Activated CD4-positive, CD25-positive, alpha-beta regulatory T cell treated with anti-CD3 and anti-CD28 coated beads, Interleukin-2, amount 50 U/mL, for 72 hours (primary cell): Measurements from ENCODE around the gene PIAS4.

Source experiments
- DNase-seq: peaks from one replicate; pipeline ENCODE4 v3.0.0; 2021

Gene PIAS4

DNA sequence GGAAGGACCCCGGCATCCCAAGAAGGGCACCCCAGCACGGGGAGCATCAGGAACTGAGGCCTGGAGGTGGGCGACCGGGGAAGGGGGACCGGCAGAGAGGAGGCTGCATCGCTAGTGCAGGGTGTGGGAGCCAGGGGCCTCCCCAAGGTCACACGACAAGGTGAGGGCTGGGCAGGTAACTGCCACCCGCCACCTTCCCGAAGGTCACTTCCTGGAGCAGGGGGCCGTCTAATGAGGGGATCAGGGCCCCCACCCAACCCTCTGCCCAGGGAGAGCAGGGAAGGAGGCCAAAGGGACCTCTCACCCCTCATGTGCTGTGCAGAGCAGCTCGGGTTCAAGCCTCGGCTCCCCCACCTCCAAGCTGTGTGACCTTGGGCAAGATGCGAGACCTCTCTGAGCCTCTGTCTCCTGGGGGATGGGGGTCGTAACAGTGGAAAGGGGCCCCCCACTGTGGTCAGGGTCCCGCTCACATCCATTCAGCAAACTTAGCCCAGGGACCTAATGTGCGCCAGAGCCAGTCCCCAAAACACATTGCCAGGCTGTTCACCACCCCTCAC lies 53.2 kb downstream of the PIAS4 start:
- DNase-seq, result no peak

DNA sequence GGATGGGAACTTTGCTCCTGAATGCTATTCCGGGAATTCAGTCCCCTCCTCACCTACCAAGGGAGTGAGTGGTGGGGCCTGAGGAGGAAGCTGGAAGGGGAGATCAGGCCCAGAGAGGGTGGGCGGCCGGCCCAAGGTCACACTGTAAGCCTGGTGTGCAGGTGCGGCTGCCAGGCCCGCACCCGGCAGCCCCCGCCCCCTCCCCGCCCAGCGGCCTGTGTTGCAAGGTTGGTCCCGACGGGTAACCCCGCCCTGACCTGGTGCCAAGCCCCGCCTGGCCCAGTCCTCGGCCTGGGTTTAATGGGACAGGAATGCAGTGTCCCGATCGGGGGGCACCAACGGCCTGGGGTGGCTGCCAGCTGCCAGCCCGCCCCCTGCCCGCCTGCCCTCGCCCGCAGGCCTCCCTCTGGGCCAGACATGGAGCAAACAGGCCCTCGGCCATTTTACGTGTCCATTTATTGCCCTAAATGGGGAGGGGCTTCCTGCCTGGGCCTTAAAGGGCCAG lies 53.7 kb downstream of the PIAS4 start:
- DNase-seq, result no peak

DNA sequence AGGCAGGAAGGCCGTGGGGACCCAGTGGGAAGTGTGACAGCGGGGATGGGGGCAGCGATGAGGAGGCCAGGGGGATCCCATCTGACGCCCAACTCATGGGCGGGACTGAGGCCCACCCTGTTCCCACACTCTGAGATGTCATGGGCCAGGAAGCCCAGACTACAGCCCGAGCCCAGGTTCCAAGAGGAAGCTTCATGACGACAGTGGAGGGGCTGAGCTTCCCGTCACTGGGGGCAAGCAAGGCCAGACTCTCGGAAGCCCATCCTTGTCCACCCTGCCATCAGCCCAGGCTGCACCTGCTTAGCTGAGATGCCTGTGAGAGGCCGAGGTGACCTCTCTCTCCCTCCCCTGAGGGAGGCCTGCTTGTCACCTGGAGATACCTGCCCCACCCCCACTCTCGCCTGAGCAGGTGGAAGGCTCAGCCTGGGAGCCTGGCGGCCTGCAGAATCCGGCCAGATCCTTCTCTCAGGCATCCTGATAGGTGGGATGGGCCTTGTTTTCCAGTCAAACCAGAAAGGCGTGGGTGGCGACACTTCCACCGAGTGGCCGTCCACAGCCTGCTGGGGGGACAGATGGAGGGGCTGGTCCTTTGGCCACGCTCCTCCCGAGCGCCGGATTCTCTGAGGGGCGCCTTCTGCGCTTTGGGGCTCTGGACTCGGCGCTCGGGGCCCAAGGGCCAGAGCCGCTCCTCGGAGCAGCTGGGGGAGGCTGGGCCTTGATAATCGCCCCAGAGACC lies 54.3 kb downstream of the PIAS4 start:
- no peak for DNase-seq

DNA sequence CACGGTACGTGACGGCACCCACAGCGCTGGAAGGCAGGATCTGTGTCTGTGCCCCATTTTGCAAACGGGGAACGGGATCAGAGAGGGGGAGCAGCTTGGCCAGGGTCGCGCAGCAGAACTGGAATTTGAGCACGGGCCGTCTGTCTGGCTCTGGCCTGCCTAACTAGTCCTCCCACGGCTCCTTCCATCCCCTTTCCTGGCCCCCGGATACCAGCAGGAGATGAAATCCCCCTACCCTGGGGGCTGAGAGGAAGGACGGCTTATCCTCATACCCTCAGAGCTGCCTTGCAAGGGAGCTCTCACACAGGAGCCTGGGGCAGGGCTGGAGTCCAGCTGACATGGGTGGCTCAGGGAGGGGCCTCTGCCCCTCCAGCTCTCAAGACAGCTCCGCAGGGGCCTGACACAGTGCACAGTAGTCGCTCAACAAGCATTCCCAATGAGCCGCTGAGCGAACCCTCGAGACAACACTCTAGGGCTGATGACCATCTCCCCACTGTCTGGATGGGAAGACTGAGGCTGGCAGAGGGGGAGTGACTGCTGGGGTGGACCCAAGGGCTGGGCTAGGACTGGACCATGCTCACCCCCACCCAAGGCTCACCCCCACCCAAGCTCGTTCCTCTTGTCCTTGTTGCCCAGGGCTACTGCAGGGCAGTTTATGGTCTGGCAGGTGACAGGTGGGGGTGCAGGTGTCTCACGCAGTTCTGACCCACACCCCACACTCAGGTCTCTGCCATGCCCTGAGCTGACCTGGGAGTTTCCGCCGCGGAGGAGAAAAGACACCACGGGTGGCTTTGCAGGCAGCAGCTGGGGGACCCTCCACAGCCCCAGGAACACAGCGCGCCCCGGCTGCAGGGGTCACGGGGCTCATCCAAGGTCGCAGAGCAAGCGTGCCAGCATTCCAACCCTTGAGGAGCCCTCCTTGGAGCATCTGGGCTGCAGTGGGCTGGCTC lies 55.2 kb downstream of the PIAS4 start:
- no peak for DNase-seq

DNA sequence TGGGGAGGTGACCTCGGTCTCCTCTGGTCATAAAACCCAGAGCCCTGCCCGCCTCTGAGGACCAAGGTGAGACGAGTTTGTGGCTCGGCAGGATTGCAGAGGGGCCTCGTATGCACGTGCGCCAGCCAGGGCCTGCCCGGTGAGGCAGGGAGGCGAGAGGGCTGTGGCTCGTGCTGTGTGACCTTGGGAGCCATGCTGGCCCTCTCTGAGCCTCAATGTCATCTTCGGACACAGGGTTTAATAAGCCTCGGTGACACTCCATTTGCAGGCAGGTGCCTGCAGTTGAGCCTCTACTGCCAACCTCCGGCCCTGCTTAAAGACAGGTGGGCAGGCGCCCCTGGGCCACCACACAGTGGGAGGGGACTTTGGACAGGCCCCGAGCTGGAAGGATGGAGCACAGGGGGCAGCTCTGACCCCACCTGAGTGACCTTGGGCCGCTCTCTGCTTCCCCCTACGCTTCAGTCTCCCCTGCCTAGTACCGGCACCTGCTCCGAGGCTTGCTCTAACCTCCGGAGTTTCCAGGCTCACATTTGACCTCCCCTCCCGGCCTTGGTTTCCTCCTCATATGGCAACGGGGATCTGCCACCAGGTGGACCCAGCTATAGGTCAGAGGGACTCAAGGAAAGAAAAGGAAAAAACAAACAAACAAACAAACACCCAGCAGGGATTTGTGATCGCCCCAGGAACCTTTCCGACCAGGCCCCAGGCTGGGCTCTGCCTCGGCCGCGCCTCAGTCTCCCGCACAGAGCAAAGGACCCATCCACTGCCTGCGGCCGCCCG lies 56.0 kb downstream of the PIAS4 start:
- no peak for DNase-seq

DNA sequence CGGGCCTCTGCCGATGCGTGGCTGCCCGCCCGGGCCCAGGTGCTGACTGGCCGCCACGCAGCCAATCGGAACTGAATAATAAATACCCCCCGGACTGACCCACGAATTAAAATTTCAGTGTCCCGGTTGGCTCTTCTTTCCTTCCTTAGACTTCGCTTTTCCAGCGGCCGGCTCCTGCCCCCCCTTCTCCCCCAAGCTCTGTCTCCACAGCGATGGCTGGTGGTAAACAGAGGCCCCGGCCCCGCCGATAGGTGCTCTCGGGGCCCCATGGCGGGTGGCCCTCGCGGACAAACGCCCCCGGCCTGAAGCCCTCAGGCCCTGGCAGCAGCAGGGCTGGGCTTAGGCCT lies 56.6 kb downstream of the PIAS4 start:
- no peak for DNase-seq

DNA sequence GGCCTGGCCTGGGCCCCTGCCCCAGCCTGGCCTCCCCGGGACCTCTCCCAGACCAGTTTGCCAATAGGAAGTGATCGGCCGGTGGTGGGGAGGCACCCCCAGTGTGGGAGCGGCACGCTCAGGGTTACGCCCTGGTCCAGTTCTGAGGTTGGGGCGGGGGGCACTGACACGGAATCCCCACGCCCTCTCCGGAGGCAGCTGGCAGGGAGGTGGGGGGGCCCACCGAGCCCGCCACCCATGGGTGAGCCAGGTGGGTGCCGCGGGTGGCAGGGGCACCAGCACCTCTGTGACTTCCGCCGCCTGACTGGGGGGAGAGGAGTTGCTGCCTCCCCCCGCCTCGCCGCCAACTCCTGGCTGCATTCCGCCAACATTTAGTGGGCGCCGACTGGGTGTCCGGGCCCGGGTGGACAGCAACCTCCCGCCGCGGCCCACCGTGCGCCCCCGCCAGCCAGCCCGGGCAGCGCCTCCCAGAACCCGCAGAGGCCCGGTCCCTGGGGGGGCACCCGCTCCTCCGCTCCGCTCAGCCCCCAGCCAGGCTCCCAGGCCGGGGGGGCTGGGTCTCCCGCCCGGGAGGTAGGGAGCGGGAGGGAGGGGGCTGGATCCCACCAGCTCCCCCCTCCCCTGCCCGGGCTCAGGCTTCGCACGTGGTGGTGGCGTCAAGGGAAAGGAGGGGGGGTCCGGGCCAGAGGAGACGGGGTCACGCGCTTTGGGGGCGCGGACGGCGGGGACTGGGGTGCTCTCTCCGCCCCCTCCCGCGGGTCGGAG lies 57.1 kb downstream of the PIAS4 start:
- peak; percentile 59 for DNase-seq

DNA sequence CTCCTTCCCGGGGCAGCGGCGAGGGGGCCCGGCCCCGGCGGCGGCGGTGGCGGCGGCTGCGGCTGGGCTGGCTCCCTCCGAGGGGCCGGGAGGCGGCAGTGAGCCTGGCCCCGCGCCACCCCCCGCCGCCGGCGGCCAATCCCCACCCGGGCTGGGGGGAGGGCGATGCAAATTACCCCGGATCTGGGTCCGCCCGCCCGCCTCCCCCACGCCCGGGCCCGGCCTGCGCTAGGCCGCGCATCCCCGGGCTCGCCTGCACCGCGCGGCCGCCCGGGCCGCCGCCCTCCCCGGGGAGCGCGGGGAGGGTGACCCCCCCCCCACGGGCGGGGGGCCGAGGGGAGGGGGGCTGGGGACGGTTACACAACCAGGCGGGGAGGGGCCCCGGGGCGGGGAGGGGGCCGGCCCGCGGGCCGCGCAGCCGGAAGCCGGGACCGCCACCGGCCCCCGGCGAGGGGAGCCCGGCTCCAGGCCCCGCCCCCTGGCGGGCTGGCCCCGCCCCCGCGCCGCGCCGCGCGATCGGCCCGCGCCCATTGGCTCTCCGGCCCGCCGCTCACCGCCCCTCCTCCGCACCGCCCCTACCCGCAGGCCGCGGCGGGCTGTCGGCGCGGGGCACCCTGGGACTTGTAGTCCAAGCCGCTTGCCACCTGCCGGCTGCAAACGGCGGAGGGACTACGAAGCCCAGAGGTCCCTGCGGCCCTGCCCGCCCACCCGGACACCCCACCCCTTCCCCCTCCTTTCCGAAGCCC lies 58.1 kb downstream of the PIAS4 start:
- peak; percentile 99 for DNase-seq

DNA sequence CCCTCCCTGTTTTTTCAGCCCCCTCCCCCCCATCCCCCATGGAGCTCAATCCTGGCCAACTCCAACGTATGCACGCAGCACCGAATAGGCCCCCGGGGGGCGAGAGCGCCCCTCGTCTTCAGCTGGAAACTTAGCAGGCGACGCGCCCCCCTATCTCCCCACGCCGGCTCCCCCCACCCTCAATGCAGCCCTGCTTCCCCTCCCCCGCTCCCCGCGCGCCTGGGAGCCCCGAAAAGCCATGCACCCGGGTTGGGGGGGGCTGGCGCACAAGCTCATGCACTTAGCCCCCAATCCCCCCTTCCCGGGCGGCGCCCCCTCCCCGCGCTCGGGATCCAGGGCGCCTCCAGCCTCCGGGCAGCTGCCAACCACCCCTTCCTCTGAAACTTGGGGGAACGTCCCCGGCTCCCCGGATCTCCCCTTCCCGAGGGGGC lies 58.7 kb downstream of the PIAS4 start:
- DNase-seq, result no peak

DNA sequence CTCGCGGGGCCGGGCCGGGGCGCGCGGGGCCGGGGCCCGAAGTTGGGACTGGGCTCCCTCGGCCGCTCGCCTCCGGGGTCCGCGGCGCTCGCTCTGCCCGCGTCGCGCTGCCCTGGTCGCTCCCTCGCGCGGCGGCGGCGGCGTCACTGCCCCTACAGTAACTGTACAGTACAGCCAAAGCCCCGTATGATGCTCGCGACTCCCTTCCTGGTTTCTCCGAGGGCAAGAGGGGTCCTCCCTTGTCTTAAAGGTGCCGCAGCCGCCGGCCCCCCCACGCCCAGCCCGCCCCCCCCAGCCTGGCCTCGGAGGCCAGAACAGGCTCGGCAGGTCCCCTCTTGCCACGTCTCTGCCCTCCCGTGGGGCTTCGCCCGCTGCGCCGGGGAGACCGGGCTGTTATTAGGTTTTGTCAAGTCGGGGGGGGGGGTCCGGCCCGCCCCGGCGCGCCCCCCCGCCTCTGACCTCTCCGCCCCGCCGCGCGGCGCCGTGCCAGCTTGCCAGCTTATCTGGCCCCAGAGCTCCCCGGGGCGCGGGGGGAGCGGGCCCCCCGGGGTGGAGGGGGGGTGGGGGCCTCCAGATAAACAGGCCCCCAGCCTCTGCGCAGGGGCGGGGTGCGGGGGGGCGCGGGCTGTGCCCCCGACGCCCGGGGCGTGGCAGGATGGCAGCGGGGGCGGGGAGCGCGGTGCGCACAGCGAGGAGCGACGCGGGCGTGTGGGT lies 59.3 kb downstream of the PIAS4 start, which contains the start of gene ZBTB7A:
Gene ZBTB7A, minus strand, starts transcription at position 218 of the 714 bp plus-strand sequence. CDS start 11,667 bp downstream, outside the sequence.
- peak; percentile 75 for DNase-seq

DNA sequence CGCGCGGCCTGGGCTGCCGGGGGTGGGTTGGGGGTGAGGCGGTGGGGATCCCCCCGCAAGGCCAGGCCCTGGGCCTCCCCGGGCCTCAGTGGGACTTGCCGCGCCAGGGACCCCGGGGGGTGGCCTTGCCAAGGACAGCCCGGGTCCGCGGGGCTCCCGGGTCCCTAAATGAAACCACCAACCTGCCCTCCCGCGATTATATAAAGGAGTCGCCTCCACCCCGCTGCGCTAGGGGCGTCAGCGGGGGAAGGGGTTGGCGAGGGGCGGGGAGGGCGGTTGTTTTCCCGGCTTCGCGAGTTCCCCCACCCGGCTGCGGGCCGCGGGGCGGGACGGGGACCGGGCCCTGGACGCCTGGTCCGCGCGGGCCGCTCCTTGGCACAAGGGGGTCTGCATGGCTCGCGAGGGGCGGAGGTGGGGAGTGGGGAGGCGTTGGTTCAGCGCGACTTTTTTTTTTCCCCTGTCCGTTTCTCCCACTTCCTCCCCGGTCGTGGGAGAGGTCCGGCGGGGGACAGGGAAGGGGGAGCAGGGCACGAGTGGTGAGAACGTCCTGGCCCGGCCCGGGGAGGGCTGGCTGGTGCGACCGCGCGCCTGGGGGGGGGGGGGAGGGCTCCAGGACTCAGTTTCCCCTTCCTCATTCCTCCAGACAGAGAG lies 60.0 kb downstream of the PIAS4 start:
- DNase-seq, result no peak

DNA sequence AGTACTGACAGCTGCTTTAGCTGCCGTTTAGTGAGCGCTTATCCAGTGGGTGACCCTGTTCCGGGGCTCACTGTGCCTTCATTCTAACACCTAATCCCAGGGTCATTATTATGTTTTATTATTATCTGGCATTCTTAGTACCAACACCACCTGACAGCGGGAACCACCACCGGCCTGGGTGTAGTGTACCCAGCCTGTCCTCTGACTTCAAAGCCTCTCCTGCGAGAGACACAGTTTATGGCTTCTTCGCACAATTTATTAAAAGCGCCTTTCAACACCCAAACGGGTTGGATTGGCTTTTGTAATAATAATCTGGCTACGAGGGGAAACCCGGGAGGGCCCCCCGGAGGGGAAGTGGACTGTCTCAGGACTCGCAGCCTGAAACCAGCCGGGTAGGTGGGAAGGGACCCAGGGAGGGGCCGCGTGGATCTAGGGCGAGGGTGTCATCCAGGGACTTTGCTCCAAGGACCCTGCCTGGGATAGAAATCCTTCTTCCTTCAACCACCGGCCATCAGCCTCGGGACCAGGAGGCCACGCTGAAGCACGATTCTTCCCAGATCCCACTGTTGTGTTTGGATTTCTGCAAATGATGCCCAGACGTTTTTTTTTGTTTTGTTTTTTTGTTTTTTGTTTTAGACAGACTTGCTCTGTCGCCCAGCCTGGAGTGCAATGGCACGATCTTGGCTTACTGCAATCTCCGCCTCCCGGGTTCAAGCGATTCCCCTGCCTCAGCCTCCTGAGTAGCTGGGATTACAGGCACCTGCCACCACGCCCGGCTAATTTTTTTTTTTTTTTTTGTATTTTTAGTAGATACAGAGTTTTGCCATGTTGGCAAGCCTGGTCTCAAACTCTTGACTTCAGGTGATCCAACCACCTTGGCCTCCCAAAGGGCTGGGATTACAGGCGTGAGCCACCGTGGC lies 60.8 kb downstream of the PIAS4 start:
- DNase-seq, result no peak

DNA sequence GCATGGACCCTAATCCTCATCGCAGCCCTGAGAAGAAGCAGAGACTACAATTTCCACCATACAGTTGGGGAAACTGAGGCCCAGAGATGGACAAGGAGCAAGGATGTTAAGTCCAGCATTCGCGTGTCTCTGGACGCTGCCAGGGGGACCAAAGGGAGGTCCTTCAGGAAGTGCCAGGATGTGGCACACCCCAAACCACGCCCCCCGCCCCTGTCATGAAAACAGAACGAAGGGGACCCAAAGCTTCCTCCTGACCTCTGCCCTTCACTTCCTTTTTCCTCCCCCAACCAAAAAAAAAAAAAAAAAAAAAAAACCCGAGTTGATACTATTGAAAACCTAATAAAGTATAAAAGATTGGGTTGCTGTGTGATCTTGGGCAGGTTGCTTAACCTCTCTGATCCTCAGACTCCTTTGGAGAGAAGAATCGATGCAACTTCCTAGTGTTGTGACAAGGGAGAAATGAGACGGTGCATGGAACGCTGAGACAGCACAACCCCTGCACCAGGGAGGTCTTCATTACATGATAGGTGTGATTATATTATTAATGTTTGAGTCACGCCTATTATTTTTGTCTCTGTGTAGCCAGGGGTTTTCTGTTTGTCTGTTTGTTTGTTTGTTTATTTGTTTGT lies 61.9 kb downstream of the PIAS4 start:
- peak; percentile 63 for DNase-seq

DNA sequence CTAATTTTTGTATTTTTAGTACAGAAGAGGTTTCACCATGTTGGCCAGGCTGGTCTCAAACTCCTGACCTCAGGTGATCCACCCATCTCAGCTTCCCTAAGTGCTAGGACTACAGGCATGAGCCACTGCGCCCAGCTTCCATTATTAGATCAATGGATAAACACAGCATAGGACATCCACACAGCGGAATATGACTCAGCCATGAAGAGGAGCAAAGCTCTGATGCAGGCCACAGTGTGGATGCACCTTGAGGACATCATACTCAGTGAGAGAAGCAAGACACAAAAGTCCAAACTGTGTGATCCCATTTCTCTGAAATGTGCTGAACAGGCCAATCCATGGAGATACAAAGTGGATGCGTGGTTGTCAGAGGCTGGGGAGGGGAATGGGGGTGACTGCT lies 64.1 kb downstream of the PIAS4 start:
- DNase-seq, result no peak

DNA sequence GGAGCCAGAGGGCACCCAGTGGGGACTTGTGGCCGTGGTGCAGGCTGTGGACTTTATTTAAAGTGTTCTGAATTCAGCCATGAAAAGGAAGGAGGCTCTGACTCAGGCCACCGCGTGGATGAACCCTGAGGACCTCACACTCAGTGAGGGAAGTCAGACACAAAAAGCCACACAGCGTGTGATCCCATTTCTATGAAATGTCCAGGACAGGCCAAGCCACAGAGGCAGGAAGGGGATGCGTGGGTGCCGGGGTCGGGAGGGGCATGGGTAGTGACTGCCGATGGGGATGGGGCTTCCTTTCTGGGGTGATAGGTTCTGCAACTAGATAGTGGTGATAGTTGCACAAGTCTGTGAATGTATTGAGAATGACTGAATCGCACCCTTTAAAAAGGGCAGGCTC lies 67.8 kb downstream of the PIAS4 start:
- no peak for DNase-seq

DNA sequence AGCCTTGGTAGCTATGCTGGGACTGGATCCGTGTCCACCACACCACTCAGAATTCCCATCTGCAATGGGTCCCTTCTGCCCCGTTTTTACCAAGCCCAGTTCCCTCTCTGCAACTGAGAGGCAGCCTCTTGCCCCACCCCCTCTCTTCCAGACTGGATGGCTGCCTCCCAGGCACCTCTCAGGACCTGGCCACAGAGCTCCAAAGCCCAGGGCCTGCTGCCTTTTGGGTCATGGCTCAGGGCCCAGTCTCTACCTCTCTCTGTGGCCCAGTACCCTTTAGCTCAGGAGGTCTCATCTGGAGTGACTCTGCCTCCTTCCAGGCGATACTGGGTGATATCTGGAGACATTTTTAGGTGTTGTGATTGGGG lies 69.5 kb downstream of the PIAS4 start:
- DNase-seq, result no peak

DNA sequence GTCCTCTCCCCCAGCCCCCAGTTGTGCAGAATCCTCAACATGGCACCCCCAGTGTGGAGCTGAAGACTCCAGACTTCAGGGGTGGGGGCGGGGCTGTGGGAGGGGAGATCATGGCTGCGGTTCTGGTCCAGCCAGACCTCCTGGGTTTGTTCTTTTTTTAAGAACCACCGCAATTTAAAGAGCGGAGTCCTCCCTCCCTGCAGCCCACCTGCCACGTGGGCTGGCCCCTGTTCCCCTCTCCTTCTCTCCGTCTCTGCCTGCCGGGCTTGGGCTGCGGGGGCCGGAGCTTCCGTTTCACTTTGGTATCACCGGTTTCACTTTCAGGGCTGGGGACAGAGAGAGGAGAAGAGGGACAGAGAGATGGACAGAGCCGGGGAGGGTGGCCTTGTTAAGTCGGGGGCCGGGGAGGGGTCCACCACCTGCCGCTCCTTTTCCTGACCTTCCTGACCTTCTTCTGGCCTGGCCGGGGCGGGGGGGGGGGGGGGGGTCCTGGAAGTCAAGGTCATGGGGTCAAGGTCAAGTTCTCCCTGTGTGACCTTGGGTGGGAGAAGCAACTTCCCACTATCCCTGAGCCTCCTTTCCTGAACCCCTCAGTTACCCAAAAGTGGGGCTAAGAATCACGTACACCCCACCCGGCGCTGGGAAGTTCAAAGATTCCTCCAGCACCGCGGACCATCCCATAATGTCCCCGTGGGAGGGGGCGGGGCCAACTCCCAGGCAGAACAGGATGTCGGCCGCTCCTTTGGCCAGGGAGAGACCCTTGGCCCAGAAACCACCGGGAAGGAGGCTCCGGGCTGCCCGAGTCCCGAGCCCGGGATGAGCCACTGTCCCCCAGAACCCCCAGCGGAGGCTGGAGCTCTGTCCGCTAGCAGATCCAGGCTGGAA lies 70.5 kb downstream of the PIAS4 start:
- DNase-seq, result peak; percentile 59
